PC-3 (cell line): ENCODE results near the gene STAT1. TPM values are rescaled to one million over a fixed set of nuclear protein-coding genes. Genes with fewer than 3 reads are reported as not detected.

ENCODE experiments used
- ATAC-seq: fragments of 200-7000 bp; cut with Tn5 transposase; 2 replicates; pipeline ENCODE4 v1.9.1; 2020; ENCODE audit warnings: mild to moderate bottlenecking, moderate library complexity
- BruUV-seq: library from RNA; stranded (reverse); fragments of 400-500 nt; replicated peaks from 2 replicates; lab custom pipeline; 2021; lab: Mats Ljungman, UMichigan
- CTCF ChIA-PET: fragments of 300-600 bp; sonication (Branson Sonifier 250); formaldehyde crosslinking; loops from one replicate; lab custom pipeline; 2022; ENCODE audit warnings: antibody characterized with exemption; lab: Charles Lee
- POLR2A ChIA-PET: fragments of 300-600 bp; sonication (Branson Sonifier 250); formaldehyde crosslinking; loops from one replicate; lab custom pipeline; 2022; ENCODE audit warnings: antibody characterized with exemption; ENCODE audit not compliant: unreplicated experiment; lab: Charles Lee
- DNase-seq: peaks from one replicate; pipeline ENCODE4 v3.0.0-alpha.2; 2015
- H2AFZ ChIP-seq: fragments of 300-600 bp; sonication (generic); 2 replicates; pipeline ENCODE4 v1.6.0; 2016; ENCODE audit warnings: antibody characterized with exemption, low read length
- H3F3A ChIP-seq: fragments of 300-600 bp; sonication (generic); one replicate; pipeline ENCODE4 v1.6.0; 2017; ENCODE audit warnings: antibody characterized with exemption, low read length, control low read depth, mild to moderate bottlenecking; ENCODE audit not compliant: unreplicated experiment
- H3K27ac ChIP-seq: fragments of 300-600 bp; sonication (generic); 2 replicates; pipeline ENCODE4 v1.5.1; 2016; ENCODE audit warnings: mild to moderate bottlenecking, low read length
- H3K27me3 ChIP-seq: fragments of 300-600 bp; sonication (generic); 2 replicates; pipeline ENCODE4 v1.6.1; 2016; ENCODE audit warnings: low read length, mixed read lengths
- H3K36me3 ChIP-seq: fragments of 300-600 bp; sonication (generic); 2 replicates; pipeline ENCODE4 v1.6.1; 2016; ENCODE audit warnings: low read depth, mixed run types, low read length, mixed read lengths
- H3K4me1 ChIP-seq: fragments of 300-600 bp; sonication (generic); 2 replicates; pipeline ENCODE4 v1.5.1; 2016; ENCODE audit warnings: low read length; ENCODE audit not compliant: insufficient read depth
- H3K4me2 ChIP-seq: fragments of 300-600 bp; sonication (generic); 2 replicates; pipeline ENCODE4 v1.6.0; 2016; ENCODE audit warnings: low read length
- H3K4me3 ChIP-seq: fragments of 300-600 bp; sonication (generic); 2 replicates; pipeline ENCODE4 v1.5.1; 2016; ENCODE audit warnings: mild to moderate bottlenecking, low read length, mixed read lengths
- H3K79me2 ChIP-seq: fragments of 300-600 bp; sonication (generic); 2 replicates; pipeline ENCODE4 v1.6.1; 2017; ENCODE audit warnings: low read length, mixed read lengths
- H3K9ac ChIP-seq: fragments of 300-600 bp; sonication (generic); 2 replicates; pipeline ENCODE4 v1.6.0; 2016; ENCODE audit warnings: mild to moderate bottlenecking, low read length
- H3K9me2 ChIP-seq: fragments of 300-600 bp; sonication (generic); replicated peaks from 2 replicates; pipeline ENCODE4 v1.6.1; 2016; ENCODE audit warnings: mixed run types, low read length, mixed read lengths
- H3K9me3 ChIP-seq: fragments of 300-600 bp; sonication (generic); 2 replicates; pipeline ENCODE4 v1.6.1; 2016; ENCODE audit warnings: low read length, mixed read lengths
- H4K20me1 ChIP-seq: fragments of 300-600 bp; sonication (generic); 2 replicates; pipeline ENCODE4 v1.6.1; 2016; ENCODE audit warnings: low read length, mixed read lengths
- CTCF ChIP-seq: fragments of 300-600 bp; sonication (generic); conservative IDR thresholded peaks from 2 replicates; pipeline ENCODE4 v1.5.1; 2017; ENCODE audit warnings: antibody characterized with exemption, low read depth, mild to moderate bottlenecking, low read length
- EZH2 ChIP-seq: fragments of 300-600 bp; sonication (generic); IDR thresholded peaks from one replicate; pipeline ENCODE4 v1.6.1; 2017; ENCODE audit warnings: antibody characterized with exemption, mild to moderate bottlenecking, low read length; ENCODE audit not compliant: unreplicated experiment
- EZH2phosphoT487 ChIP-seq: fragments of 300-600 bp; sonication (generic); IDR thresholded peaks from 2 replicates; pipeline ENCODE4 v1.6.1; 2018; ENCODE audit warnings: mild to moderate bottlenecking, antibody characterized with exemption, low read length, borderline replicate concordance
- intact Hi-C: fragments of 100-400 bp; cut with micrococcal nuclease; formaldehyde crosslinking; loops from 2 replicates; pipeline ENCODE4 v1.9.0; 2023
- total RNA-seq: library from RNA; depleted of rRNA; stranded (reverse); fragments of >200 nt; gene quantifications from 2 replicates; pipeline ENCODE4 v1.2.3, GENCODE V29; 2014

The STAT1 gene
- total RNA-seq, 1 experiment from 2014 or later, result 47.9 TPM

GRCh38 chr2:190970873-190971506 lies 43.0 kb downstream of the STAT1 start:
- Histone ChIP-seq H4K20me1 (no peaks in the 10 kb centered on the region), H3K4me2 (no peak overlapping the region), H3K36me3 (peaks cover 73% of the 10 kb centered on the region), H3K4me1 (no peaks in the 10 kb centered on the region), H3K4me3 (no peak overlapping the region), H3K9me2 (no peaks in the 10 kb centered on the region), H3K27me3 (no peaks in the 10 kb centered on the region), H3K27ac (no peak overlapping the region), H2AFZ (no peak overlapping the region), H3F3A (no peaks in the 10 kb centered on the region), H3K9ac (no peak overlapping the region), H3K79me2 (no peaks in the 10 kb centered on the region), H3K9me3 (no peaks in the 10 kb centered on the region)
- intact Hi-C loops, result no loop called here
- CTCF ChIA-PET, result no interaction called here
- BruUV-seq, result no TSS peak
- POLR2A ChIA-PET, result no interaction called here
- no peak for TF ChIP-seq EZH2phosphoT487
- TF ChIP-seq CTCF, result no peak
- no peak for TF ChIP-seq EZH2
- no peak for DNase-seq
- ATAC-seq, result no peak

GRCh38 chr2:190970160-190970559 lies 43.8 kb downstream of the STAT1 start:
- BruUV-seq, result no TSS peak
- Histone ChIP-seq H3K4me1 (no peaks in the 10 kb centered on the region), H4K20me1 (no peaks in the 10 kb centered on the region), H3K36me3 (peaks cover 73% of the 10 kb centered on the region), H3F3A (no peaks in the 10 kb centered on the region), H3K4me3 (no peak overlapping the region), H2AFZ (no peak overlapping the region), H3K9ac (no peak overlapping the region), H3K4me2 (no peak overlapping the region), H3K27ac (no peak overlapping the region), H3K9me3 (no peaks in the 10 kb centered on the region), H3K27me3 (no peaks in the 10 kb centered on the region), H3K9me2 (no peaks in the 10 kb centered on the region), H3K79me2 (no peaks in the 10 kb centered on the region)
- CTCF ChIA-PET, result no interaction called here
- POLR2A ChIA-PET, result no interaction called here
- no peak for TF ChIP-seq EZH2phosphoT487
- ATAC-seq (no peak), DNase-seq (no peak)
- intact Hi-C loops, result no loop called here

DNA sequence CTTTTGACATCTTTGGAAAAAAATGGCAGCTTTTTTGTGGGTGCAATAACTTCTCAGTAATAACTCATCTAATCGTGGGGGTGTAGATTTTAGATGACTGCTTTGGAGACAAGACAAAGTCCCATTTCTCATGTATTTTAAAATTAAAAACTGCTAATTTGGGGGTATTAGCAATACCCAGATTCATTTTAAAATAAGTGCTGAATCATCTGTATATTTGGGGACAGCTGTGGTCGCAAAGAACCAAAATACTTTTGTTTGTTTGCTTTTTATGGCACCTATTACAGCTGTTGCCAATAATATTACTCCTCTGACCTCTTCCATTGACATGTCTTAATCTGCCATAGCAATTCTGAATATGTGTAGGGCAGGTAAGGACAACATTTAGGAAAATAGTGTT lies 45.4 kb downstream of the STAT1 start:
- POLR2A ChIA-PET, result no interaction called here

More for the DNA sequence above, 45.4 kb downstream of the STAT1 start:
- TF ChIP-seq EZH2, result no peak
- no peak for TF ChIP-seq CTCF
- no peak for TF ChIP-seq EZH2phosphoT487
- ATAC-seq, result no peak
- no peak for DNase-seq
- CTCF ChIA-PET, result no interaction called here
- no peak overlapping the region for H3K9ac ChIP-seq
- no peaks in the 10 kb centered on the region for H4K20me1 ChIP-seq
- intact Hi-C loops, result no loop called here
- no peaks in the 10 kb centered on the region for H3K9me3 ChIP-seq
- H3K4me2 ChIP-seq, result no peak overlapping the region
- H3K4me3 ChIP-seq, result no peak overlapping the region
- H3K27ac ChIP-seq, result no peak overlapping the region
- H3K36me3 ChIP-seq, result peaks cover 67% of the 10 kb centered on the region
- H3K79me2 ChIP-seq, result no peaks in the 10 kb centered on the region
- no peak overlapping the region for H2AFZ ChIP-seq
- H3K9me2 ChIP-seq, result no peaks in the 10 kb centered on the region
- no peaks in the 10 kb centered on the region for H3F3A ChIP-seq
- no peaks in the 10 kb centered on the region for H3K4me1 ChIP-seq
- H3K27me3 ChIP-seq, result no peaks in the 10 kb centered on the region
- no TSS peak for BruUV-seq
